ENCODE measurements around the gene TUBB. TPM values are rescaled to one million over a fixed set of nuclear protein-coding genes. Genes with fewer than 3 reads are reported as not detected.

Gene TUBB
- total RNA-seq, 4 donors from 2014 or later = 119 to 179 (median 156) TPM

- intact Hi-C loops (cut with DNase I; ENCODE audit: low total_unique reads) = no loop called here
- WGBS, 2 donors = 0 to 7% methylated on average over 2 of the region's 2 CpGs
- TF ChIP-seq POLR2A (IDR thresholded peaks at IDR 0.05) = no peak
- TF ChIP-seq CTCF (IDR thresholded peaks at IDR 0.05) = no peak
- DNase-seq (ENCODE audit: low spot score in 2 of 2) = no peak
- H3K4me3 ChIP-seq (ENCODE audit: low read depth, poor library complexity, severe bottlenecking) = peak overlapping the region; percentile 44
These were observed 36.2 kb upstream of the TUBB start for GRCh38 chr6:30683980-30684338.

- intact Hi-C loops (cut with DNase I; ENCODE audit: low total_unique reads) = no loop called here
- TF ChIP-seq POLR2A (IDR thresholded peaks at IDR 0.05) (no peak), CTCF (IDR thresholded peaks at IDR 0.05) (no peak)
- 10 to 17% methylated on average over 14 to 18 of the region's 21 CpGs for WGBS, 2 donors
- DNase-seq (ENCODE audit: low spot score in 2 of 2) = peak; percentile 58 to 90
- peak overlapping the region; percentile 50 for H3K4me3 ChIP-seq (ENCODE audit: low read depth, poor library complexity, severe bottlenecking)
These were observed 35.6 kb upstream of the TUBB start for GRCh38 chr6:30684386-30685156.

- no peak for DNase-seq (ENCODE audit: low spot score in 2 of 2)
- intact Hi-C loops (cut with DNase I; ENCODE audit: low total_unique reads) = no loop called here
- WGBS, 2 donors = 7 to 16% methylated on average over 24 to 29 of the region's 29 CpGs
- no peak for TF ChIP-seq CTCF (IDR thresholded peaks at IDR 0.05)
- no peak for TF ChIP-seq POLR2A (IDR thresholded peaks at IDR 0.05)
- peak overlapping the region; percentile 50 for H3K4me3 ChIP-seq (ENCODE audit: low read depth, poor library complexity, severe bottlenecking)
These were observed 34.8 kb upstream of the TUBB start for GRCh38 chr6:30685157-30686008.

- H3K4me3 ChIP-seq (ENCODE audit: low read depth, poor library complexity, severe bottlenecking) = peak within 1 kb of the TSS; percentile 76
- DNase-seq (ENCODE audit: low spot score in 2 of 2) = peak; percentile 79 to 97
These were observed 33.9 kb upstream of the TUBB start, which contains the start of gene PPP1R18 for GRCh38 chr6:30686009-30686907. TSS of gene PPP1R18 (minus strand) at chr6:30686645. CDS start at chr6:30686018, 627 bp downstream.

More at GRCh38 chr6:30686009-30686907, 33.9 kb upstream of the TUBB start, which contains the start of gene PPP1R18:
- 0 to 2% methylated on average over 27 to 31 of the region's 41 CpGs for WGBS, 2 donors
- intact Hi-C loops (cut with DNase I; ENCODE audit: low total_unique reads) = no loop called here
- TF ChIP-seq CTCF (IDR thresholded peaks at IDR 0.05) (no peak), POLR2A (IDR thresholded peaks at IDR 0.05) (no peak)
